Measurements from ENCODE around the gene DPF3.
A peak's percentile ranks its signal among the peaks of the same experiment; 100 is the strongest.
"Not testable (repeated sequence)": the region's sequence is repeated elsewhere in the genome, so short reads cannot be mapped to it uniquely, and the experiment has no call there.

DPF3 gene

GRCh38 chr14:72758420-72758819 lies 135.5 kb downstream of the DPF3 start:
- peaks cover 16% of the 10 kb centered on the region for H3K9me3 Mint-ChIP-seq
- no peak for ATAC-seq (ENCODE audit: low read depth)
- peaks cover 25% of the 10 kb centered on the region for H3K36me3 Mint-ChIP-seq
- no peak overlapping the region for H3K27ac Mint-ChIP-seq
- peaks cover 5% of the 10 kb centered on the region for H3K4me1 Mint-ChIP-seq
- H3K27me3 Mint-ChIP-seq: no peaks in the 10 kb centered on the region
- no peak overlapping the region for H3K4me3 Mint-ChIP-seq
- DNase-seq (ENCODE audit: low spot score in 2 of 2): no peak

GRCh38 chr14:72756967-72757366 lies 136.9 kb downstream of the DPF3 start:
- DNase-seq (ENCODE audit: low spot score in 2 of 2): no peak
- no peak overlapping the region for H3K4me3 Mint-ChIP-seq
- peaks cover 16% of the 10 kb centered on the region for H3K9me3 Mint-ChIP-seq
- H3K27ac Mint-ChIP-seq: no peak overlapping the region
- H3K4me1 Mint-ChIP-seq: peaks cover 12% of the 10 kb centered on the region
- ATAC-seq (ENCODE audit: low read depth): no peak
- H3K36me3 Mint-ChIP-seq: peaks cover 23% of the 10 kb centered on the region
- no peaks in the 10 kb centered on the region for H3K27me3 Mint-ChIP-seq

GRCh38 chr14:72755766-72756165 lies 138.1 kb downstream of the DPF3 start:
- peaks cover 25% of the 10 kb centered on the region for H3K36me3 Mint-ChIP-seq
- peaks cover 21% of the 10 kb centered on the region for H3K4me1 Mint-ChIP-seq
- peaks cover 16% of the 10 kb centered on the region for H3K9me3 Mint-ChIP-seq
- no peak overlapping the region for H3K27ac Mint-ChIP-seq
- ATAC-seq (ENCODE audit: low read depth): no peak
- H3K4me3 Mint-ChIP-seq: no peak overlapping the region
- DNase-seq (ENCODE audit: low spot score in 2 of 2): no peak
- no peaks in the 10 kb centered on the region for H3K27me3 Mint-ChIP-seq

- Mint-ChIP-seq H3K36me3 (peaks cover 24% of the 10 kb centered on the region), H3K4me1 (peaks cover 22% of the 10 kb centered on the region), H3K9me3 (peaks cover 11% of the 10 kb centered on the region), H3K4me3 (no peak overlapping the region), H3K27ac (no peak overlapping the region), H3K27me3 (no peaks in the 10 kb centered on the region)
- DNase-seq (ENCODE audit: low spot score in 2 of 2) (no peak), ATAC-seq (ENCODE audit: low read depth) (no peak)
These were observed 139.0 kb downstream of the DPF3 start for GRCh38 chr14:72754949-72755348.

- H3K9me3 Mint-ChIP-seq: peaks cover 6% of the 10 kb centered on the region
- ATAC-seq (ENCODE audit: low read depth) (no peak), DNase-seq (ENCODE audit: low spot score in 2 of 2) (no peak)
- peaks cover 21% of the 10 kb centered on the region for H3K36me3 Mint-ChIP-seq
- peaks cover 22% of the 10 kb centered on the region for H3K4me1 Mint-ChIP-seq
- no peak overlapping the region for H3K27ac Mint-ChIP-seq
- no peak overlapping the region for H3K4me3 Mint-ChIP-seq
- H3K27me3 Mint-ChIP-seq: no peaks in the 10 kb centered on the region
These were observed 140.0 kb downstream of the DPF3 start for GRCh38 chr14:72753879-72754400.

GRCh38 chr14:72753044-72753710 lies 140.7 kb downstream of the DPF3 start:
- DNase-seq (ENCODE audit: low spot score in 2 of 2): no peak
- no peak for ATAC-seq (ENCODE audit: low read depth)
- peaks cover 24% of the 10 kb centered on the region for H3K36me3 Mint-ChIP-seq
- H3K4me1 Mint-ChIP-seq: peaks cover 22% of the 10 kb centered on the region
- H3K4me3 Mint-ChIP-seq: no peak overlapping the region
- H3K27me3 Mint-ChIP-seq: no peaks in the 10 kb centered on the region
- H3K27ac Mint-ChIP-seq: no peak overlapping the region
- H3K9me3 Mint-ChIP-seq: peaks cover 4% of the 10 kb centered on the region

- DNase-seq (ENCODE audit: low spot score in 2 of 2) (peak in 1 of 2 donors; percentile 41), ATAC-seq (ENCODE audit: low read depth) (peak; percentile 100)
- Mint-ChIP-seq H3K27ac (no peak overlapping the region), H3K4me3 (no peak overlapping the region), H3K27me3 (no peaks in the 10 kb centered on the region), H3K36me3 (peaks cover 31% of the 10 kb centered on the region), H3K9me3 (peaks cover 2% of the 10 kb centered on the region), H3K4me1 (peaks cover 22% of the 10 kb centered on the region)
These were observed 141.9 kb downstream of the DPF3 start for GRCh38 chr14:72752034-72752412.

GRCh38 chr14:72751276-72752033 lies 142.4 kb downstream of the DPF3 start:
- Mint-ChIP-seq H3K9me3 (no peaks in the 10 kb centered on the region), H3K4me3 (no peak overlapping the region), H3K36me3 (peaks cover 30% of the 10 kb centered on the region), H3K4me1 (peaks cover 19% of the 10 kb centered on the region), H3K27me3 (no peaks in the 10 kb centered on the region), H3K27ac (no peak overlapping the region)
- DNase-seq (ENCODE audit: low spot score in 2 of 2) (no peak), ATAC-seq (ENCODE audit: low read depth) (no peak)

GRCh38 chr14:72748921-72749320 lies 145.0 kb downstream of the DPF3 start:
- not testable (repeated sequence) for H3K27me3 Mint-ChIP-seq; DNase-seq (ENCODE audit: low spot score in 2 of 2); H3K9me3 Mint-ChIP-seq; H3K4me3 Mint-ChIP-seq; ATAC-seq (ENCODE audit: low read depth); H3K27ac Mint-ChIP-seq
- Mint-ChIP-seq H3K4me1 (peaks cover 18% of the 10 kb centered on the region), H3K36me3 (peaks cover 33% of the 10 kb centered on the region)

- H3K27ac Mint-ChIP-seq: no peak overlapping the region
- H3K4me1 Mint-ChIP-seq: peaks cover 15% of the 10 kb centered on the region
- H3K9me3 Mint-ChIP-seq: no peaks in the 10 kb centered on the region
- H3K36me3 Mint-ChIP-seq: peaks cover 31% of the 10 kb centered on the region
- ATAC-seq (ENCODE audit: low read depth) (no peak), DNase-seq (ENCODE audit: low spot score in 2 of 2) (no peak)
- H3K27me3 Mint-ChIP-seq: no peaks in the 10 kb centered on the region
- H3K4me3 Mint-ChIP-seq: no peak overlapping the region
These were observed 146.2 kb downstream of the DPF3 start for GRCh38 chr14:72747652-72748051.

- H3K9me3 Mint-ChIP-seq: no peaks in the 10 kb centered on the region
- no peak overlapping the region for H3K27ac Mint-ChIP-seq
- DNase-seq (ENCODE audit: low spot score in 2 of 2) (no peak), ATAC-seq (ENCODE audit: low read depth) (no peak)
- H3K36me3 Mint-ChIP-seq: peaks cover 31% of the 10 kb centered on the region
- H3K27me3 Mint-ChIP-seq: no peaks in the 10 kb centered on the region
- peaks cover 5% of the 10 kb centered on the region for H3K4me1 Mint-ChIP-seq
- no peak overlapping the region for H3K4me3 Mint-ChIP-seq
These were observed 147.6 kb downstream of the DPF3 start for GRCh38 chr14:72745991-72746980.

GRCh38 chr14:72745546-72745945 lies 148.4 kb downstream of the DPF3 start:
- peaks cover 29% of the 10 kb centered on the region for H3K36me3 Mint-ChIP-seq
- no peaks in the 10 kb centered on the region for H3K9me3 Mint-ChIP-seq
- no peaks in the 10 kb centered on the region for H3K27me3 Mint-ChIP-seq
- ATAC-seq (ENCODE audit: low read depth) (no peak), DNase-seq (ENCODE audit: low spot score in 2 of 2) (no peak)
- H3K27ac Mint-ChIP-seq: no peak overlapping the region
- peaks cover 2% of the 10 kb centered on the region for H3K4me1 Mint-ChIP-seq
- no peak overlapping the region for H3K4me3 Mint-ChIP-seq

GRCh38 chr14:72744416-72745120 lies 149.3 kb downstream of the DPF3 start:
- ATAC-seq (ENCODE audit: low read depth) (no peak), DNase-seq (ENCODE audit: low spot score in 2 of 2) (peak in 1 of 2 donors; percentile 4)
- H3K36me3 Mint-ChIP-seq: peaks cover 29% of the 10 kb centered on the region
- H3K4me3 Mint-ChIP-seq: no peak overlapping the region
- H3K9me3 Mint-ChIP-seq: no peaks in the 10 kb centered on the region
- no peak overlapping the region for H3K27ac Mint-ChIP-seq
- H3K27me3 Mint-ChIP-seq: no peaks in the 10 kb centered on the region
- peaks cover 2% of the 10 kb centered on the region for H3K4me1 Mint-ChIP-seq
